Spleen (tissue), 7 donors: ENCODE data around the gene MUC5B.

ENCODE experiments used
- POLR2A ChIP-seq, 3 donors: fragments of 450-650 bp; IDR thresholded peaks; one replicate each; pipeline ENCODE4 v1.5.1; 2017; ENCODE audit warnings: antibody characterized with exemption in 3 of 3, mild to moderate bottlenecking in 1 of 3
- POLR2AphosphoS5 ChIP-seq, 3 donors: sonication (generic); formaldehyde crosslinking; IDR thresholded peaks; one replicate each; pipeline ENCODE4 v1.5.1; 2017; ENCODE audit warnings: antibody characterized with exemption in 3 of 3
- TF ChIP-seq, protein P1 (sequence below), 11 experiments: fragments of 200-600 bp in 7 of 11; fragments of 450-650 bp in 4 of 11; sonication (generic) in 4 of 11; IDR thresholded peaks in 8 of 11; conservative IDR thresholded peaks in 3 of 11; 1 replicate in 7 of 11; 2 replicates in 4 of 11; pipeline versions ENCODE4 v1.4.0 to v1.8.0; 2016 to 2021; ENCODE audit warnings: antibody characterized with exemption in 11 of 11, inconsistent platforms in 4 of 11, mild to moderate bottlenecking in 1 of 11
- donor health status: DM: no; HTN: no; CAD: no; lungs with moderate emphysema.
- donor health status: DM: no; HTN: no; CAD: no.
- donor health status: DM: no; HTN: no; CAD: no.

GRCh38 chr11:1303973-1304372, 81.1 kb downstream of the MUC5B start:
- TF ChIP-seq, protein P1, sequence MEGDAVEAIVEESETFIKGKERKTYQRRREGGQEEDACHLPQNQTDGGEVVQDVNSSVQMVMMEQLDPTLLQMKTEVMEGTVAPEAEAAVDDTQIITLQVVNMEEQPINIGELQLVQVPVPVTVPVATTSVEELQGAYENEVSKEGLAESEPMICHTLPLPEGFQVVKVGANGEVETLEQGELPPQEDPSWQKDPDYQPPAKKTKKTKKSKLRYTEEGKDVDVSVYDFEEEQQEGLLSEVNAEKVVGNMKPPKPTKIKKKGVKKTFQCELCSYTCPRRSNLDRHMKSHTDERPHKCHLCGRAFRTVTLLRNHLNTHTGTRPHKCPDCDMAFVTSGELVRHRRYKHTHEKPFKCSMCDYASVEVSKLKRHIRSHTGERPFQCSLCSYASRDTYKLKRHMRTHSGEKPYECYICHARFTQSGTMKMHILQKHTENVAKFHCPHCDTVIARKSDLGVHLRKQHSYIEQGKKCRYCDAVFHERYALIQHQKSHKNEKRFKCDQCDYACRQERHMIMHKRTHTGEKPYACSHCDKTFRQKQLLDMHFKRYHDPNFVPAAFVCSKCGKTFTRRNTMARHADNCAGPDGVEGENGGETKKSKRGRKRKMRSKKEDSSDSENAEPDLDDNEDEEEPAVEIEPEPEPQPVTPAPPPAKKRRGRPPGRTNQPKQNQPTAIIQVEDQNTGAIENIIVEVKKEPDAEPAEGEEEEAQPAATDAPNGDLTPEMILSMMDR (IDR thresholded peaks at IDR 0.05 in 8 of 11, conservative IDR thresholded peaks at IDR 0.05 in 3 of 11): no peak
- no peak for TF ChIP-seq POLR2A (IDR thresholded peaks at IDR 0.05)
- no peak for TF ChIP-seq POLR2AphosphoS5 (IDR thresholded peaks at IDR 0.05)
